H1 (cell line): ENCODE results near the gene MIEF2. TPM values are rescaled to one million over a fixed set of nuclear protein-coding genes. Genes with fewer than 3 reads are reported as not detected.
A peak's percentile ranks its signal among the peaks of the same experiment; 100 is the strongest.

Source experiments
- CTCF ChIA-PET: fragments of 300-600 bp; sonication (Branson Sonifier 250); formaldehyde crosslinking; loops from one replicate; lab custom pipeline; 2021; ENCODE audit not compliant: partially characterized antibody; lab: Charles Lee
- POLR2A ChIA-PET: fragments of 300-600 bp; sonication (Branson Sonifier 250); formaldehyde crosslinking; loops from one replicate; lab custom pipeline; 2021; ENCODE audit warnings: inconsistent platforms; ENCODE audit not compliant: partially characterized antibody; lab: Charles Lee
- DNase-seq, 2 experiments: peaks; one replicate each; pipeline versions ENCODE4 v3.0.0 to v3.0.0-alpha.2; 2010 to 2022; ENCODE audit warnings: low spot score in 2 of 2, low read depth in 1 of 2, mixed read lengths in 1 of 2
- FAIRE-seq: peaks from 2 replicates; lab custom pipeline; 2011; peaks lifted over from hg19 to GRCh38; lab: Jason Lieb, UNC
- H2AFZ ChIP-seq: 2 replicates; pipeline ENCODE4 v1.8.1; 2012; ENCODE audit warnings: low read length, inconsistent platforms
- H2AK5ac ChIP-seq: 2 replicates; pipeline ENCODE4 v1.6.1; 2013; ENCODE audit warnings: low read depth, low read length
- H2BK120ac ChIP-seq: replicated peaks from 2 replicates; pipeline ENCODE3; 2013; ENCODE audit warnings: low read depth, low read length, inconsistent platforms
- H2BK12ac ChIP-seq: 2 replicates; pipeline ENCODE4 v1.6.1; 2013; ENCODE audit warnings: low read depth, low read length
- H2BK15ac ChIP-seq: 2 replicates; pipeline ENCODE4 v1.6.1; 2013; ENCODE audit warnings: low read length
- H2BK20ac ChIP-seq: 2 replicates; pipeline ENCODE4 v1.6.1; 2013; ENCODE audit warnings: low read length
- H2BK5ac ChIP-seq: 2 replicates; pipeline ENCODE4 v1.6.1; 2013; ENCODE audit warnings: low read depth, low read length
- H3K14ac ChIP-seq: 2 replicates; pipeline ENCODE4 v1.6.1; 2013; ENCODE audit warnings: inconsistent platforms; ENCODE audit not compliant: insufficient read length
- H3K18ac ChIP-seq: 2 replicates; pipeline ENCODE4 v1.6.1; 2013; ENCODE audit warnings: low read length; ENCODE audit errors: extremely low read depth
- H3K23ac ChIP-seq: 2 replicates; pipeline ENCODE4 v1.6.1; 2013; ENCODE audit warnings: inconsistent platforms; ENCODE audit not compliant: insufficient read length
- H3K23me2 ChIP-seq: 2 replicates; pipeline ENCODE4 v1.6.1; 2013; ENCODE audit warnings: low read depth, low read length
- H3K27ac ChIP-seq: 2 replicates; pipeline ENCODE4 v1.6.1; 2011; ENCODE audit warnings: low read depth, low read length, inconsistent platforms
- H3K27me3 ChIP-seq, 4 experiments: replicated peaks in 1 of 4; 1 replicate in 1 of 4; 2 replicates in 3 of 4; pipeline versions ENCODE4 v1.6.1 to v1.8.1; 2011 to 2013; ENCODE audit warnings: low read length in 3 of 4, mild to moderate bottlenecking in 3 of 4, inconsistent platforms in 2 of 4, mixed read lengths in 2 of 4, moderate library complexity in 1 of 4; ENCODE audit not compliant: control insufficient read depth in 3 of 4, insufficient read depth in 3 of 4; ENCODE audit errors: extremely low read depth in 1 of 4
- H3K36me3 ChIP-seq, 4 experiments: 2 replicates each; pipeline versions ENCODE4 v1.6.1 to v1.8.1; 2011 to 2013; ENCODE audit warnings: mild to moderate bottlenecking in 4 of 4, low read length in 3 of 4, moderate library complexity in 2 of 4, control low read depth in 1 of 4, inconsistent platforms in 1 of 4; ENCODE audit not compliant: insufficient read depth in 4 of 4, control insufficient read depth in 2 of 4
- H3K4ac ChIP-seq: replicated peaks from 2 replicates; pipeline ENCODE3; 2013; ENCODE audit warnings: low read length, low read depth, mixed read lengths, inconsistent platforms; ENCODE audit not compliant: insufficient read length
- H3K4me1 ChIP-seq, 4 experiments: replicated peaks in 1 of 4; 1 replicate in 1 of 4; 2 replicates in 3 of 4; pipeline versions ENCODE4 v1.6.1 to v1.8.1; 2011 to 2013; ENCODE audit warnings: low read length in 3 of 4, inconsistent platforms in 2 of 4, mixed read lengths in 1 of 4; ENCODE audit not compliant: insufficient read depth in 4 of 4, control insufficient read depth in 3 of 4
- H3K4me2 ChIP-seq, 2 experiments: 2 replicates each; pipeline versions ENCODE4 v1.6.1 to v1.8.1; 2011 to 2013; ENCODE audit warnings: low read depth in 2 of 2, low read length in 2 of 2, control low read depth in 1 of 2, inconsistent platforms in 1 of 2, mild to moderate bottlenecking in 1 of 2; ENCODE audit not compliant: insufficient read depth in 1 of 2
- H3K4me3 ChIP-seq, 4 experiments: fragments of 200-600, 300-600 bp in 1 of 4; sonication (generic), shearing (Covaris generic), sonication (Bioruptor Twin) in 1 of 4; 2 replicates each; pipeline versions ENCODE4 v1.5.1 to v1.8.1; 2011 to 2016; ENCODE audit warnings: low read length in 4 of 4, low read depth in 3 of 4, control low read depth in 2 of 4, inconsistent platforms in 2 of 4, mild to moderate bottlenecking in 2 of 4, mixed read lengths in 1 of 4, moderate library complexity in 1 of 4; ENCODE audit not compliant: insufficient read depth in 2 of 4; ENCODE audit errors: extremely low read depth in 1 of 4
- H3K56ac ChIP-seq: replicated peaks from 2 replicates; pipeline ENCODE3; 2013; ENCODE audit warnings: low read depth, mild to moderate bottlenecking, mixed read lengths, low read length, inconsistent platforms; ENCODE audit not compliant: insufficient read length
- H3K79me1 ChIP-seq: 2 replicates; pipeline ENCODE4 v1.6.1; 2013; ENCODE audit warnings: low read depth, low read length, control low read depth
- H3K79me2 ChIP-seq, 2 experiments: 2 replicates each; pipeline versions ENCODE4 v1.6.1 to v1.8.1; 2012 to 2013; ENCODE audit warnings: low read length in 2 of 2, mild to moderate bottlenecking in 2 of 2, inconsistent platforms in 1 of 2; ENCODE audit not compliant: insufficient read depth in 2 of 2, control insufficient read depth in 1 of 2
- H3K9ac ChIP-seq, 4 experiments: replicated peaks in 1 of 4; 1 replicate in 1 of 4; 2 replicates in 3 of 4; pipeline versions ENCODE4 v1.6.1 to v1.8.1; 2011 to 2013; ENCODE audit warnings: low read depth in 3 of 4, low read length in 3 of 4, control low read depth in 2 of 4, mild to moderate bottlenecking in 2 of 4, moderate library complexity in 2 of 4, inconsistent platforms in 1 of 4; ENCODE audit errors: extremely low read depth in 1 of 4
- H3K9me3 ChIP-seq, 2 experiments: 2 replicates each; pipeline versions ENCODE4 v1.6.1 to v1.8.1; 2012 to 2013; ENCODE audit warnings: mild to moderate bottlenecking in 2 of 2, moderate library complexity in 2 of 2, control low read depth in 1 of 2, inconsistent platforms in 1 of 2, low read depth in 1 of 2, low read length in 1 of 2, mixed read lengths in 1 of 2; ENCODE audit not compliant: insufficient read depth in 2 of 2
- H4K20me1 ChIP-seq, 2 experiments: replicated peaks in 1 of 2; 2 replicates each; pipeline versions ENCODE3 to v1.8.1; 2011 to 2013; ENCODE audit warnings: inconsistent platforms in 2 of 2, low read length in 2 of 2, mild to moderate bottlenecking in 1 of 2; ENCODE audit not compliant: insufficient read depth in 2 of 2, control insufficient read depth in 1 of 2
- H4K5ac ChIP-seq: 2 replicates; pipeline ENCODE4 v1.6.1; 2013; ENCODE audit warnings: low read length, low read depth, mixed read lengths, inconsistent platforms; ENCODE audit not compliant: insufficient read length
- H4K8ac ChIP-seq: 2 replicates; pipeline ENCODE4 v1.8.0; 2013; ENCODE audit warnings: mild to moderate bottlenecking, moderate library complexity, low read length, inconsistent platforms; ENCODE audit not compliant: insufficient read depth; ENCODE audit errors: extremely low read depth
- H4K91ac ChIP-seq: replicated peaks from 2 replicates; pipeline ENCODE3; 2013; ENCODE audit warnings: low read length, mixed read lengths, inconsistent platforms; ENCODE audit not compliant: insufficient read length
- CREB1 ChIP-seq: IDR thresholded peaks from 2 replicates; pipeline ENCODE4 v1.6.1; 2012; ENCODE audit warnings: inconsistent platforms
- CTCF ChIP-seq, 3 experiments: IDR thresholded peaks; 1 replicate in 2 of 3; 2 replicates in 1 of 3; pipeline versions ENCODE4 v1.5.1 to v1.6.1; 2011; ENCODE audit warnings: low read length in 3 of 3, mild to moderate bottlenecking in 3 of 3, inconsistent platforms in 2 of 3, low read depth in 1 of 3, moderate library complexity in 1 of 3; ENCODE audit not compliant: insufficient read depth in 1 of 3; ENCODE audit errors: control extremely low read depth in 1 of 3
- RAD21 ChIP-seq, 2 experiments: IDR thresholded peaks in 1 of 2; conservative IDR thresholded peaks in 1 of 2; 2 replicates each; pipeline ENCODE4 v1.6.1; 2011; ENCODE audit warnings: low read depth in 2 of 2, low read length in 2 of 2, improper control_type of control experiment in 1 of 2, inconsistent platforms in 1 of 2, mild to moderate bottlenecking in 1 of 2, moderate library complexity in 1 of 2
- WGBS, 2 experiments: shearing (Covaris generic) in 1 of 2; methylation state at CpG; one replicate each; pipeline versions ENCODE4 v1.1.6 to v1.1.7; 2013 to 2015; ENCODE audit warnings: low lambda C conversion rate in 2 of 2, mixed read lengths in 2 of 2, inconsistent platforms in 1 of 2, low coverage in 1 of 2, missing lambda C conversion rate in 1 of 2; ENCODE audit not compliant: insufficient replicate concordance in 2 of 2, insufficient coverage in 1 of 2, insufficient read length in 1 of 2; ENCODE audit errors: extremely low coverage in 1 of 2, missing lambda C conversion rate in 1 of 2; 5-methylcytosine and 5-hydroxymethylcytosine counted together
- polyA plus RNA-seq, 7 experiments: library from polyadenylated mRNA; depleted of rRNA in 3 of 7; stranded (reverse) in 5 of 7; unstranded in 2 of 7; fragments of >200 nt in 5 of 7; fragments of 200-250 nt in 2 of 7; gene quantifications; 1 replicate in 5 of 7; 2 replicates in 1 of 7; 4 replicates in 1 of 7; pipeline versions ENCODE4 v1.2.1 to v1.2.3, GENCODE V29; 2011 to 2013; ENCODE audit warnings: missing spikeins in 2 of 7, mixed read lengths in 2 of 7
- total RNA-seq: library from RNA; stranded (reverse); fragmentation: NEBNext Ultra II Directional; extraction: Animal tissue kit (Norgen Biotek cat#: 25700); gene quantifications from 2 replicates; pipeline ENCODE4 v1.2.1, GENCODE V29; 2021

Gene MIEF2
- total and polyA plus RNA-seq, 2 of the 8 experiments (the other 6 are each of a cell fraction or from before 2014, with no cell fraction given) = 9.9 to 24.9 TPM

- H3K27ac ChIP-seq = no peak overlapping the region
- peaks cover 14% of the 10 kb centered on the region for H3K79me1 ChIP-seq
- peaks cover 8% of the 10 kb centered on the region for H3K23me2 ChIP-seq
- H4K5ac ChIP-seq = no peak overlapping the region
- H3K4me2 ChIP-seq = no peak overlapping the region
- ChIA-PET POLR2A (interaction anchor here (0.8 to 11.5 kb wide), 8 partner anchors 9 to 108 kb away, joined by 3 to 171 read pairs (median 4); partner anchors contain the start of genes LLGL1 and TOP3A), CTCF (interaction anchor here (0.6 to 3.9 kb wide), 13 partner anchors 13 to 520 kb away, joined by 3 to 16 read pairs (median 3); no protein-coding TSS in a partner anchor)
- FAIRE-seq (no peak), DNase-seq (no peak)
- no peak overlapping the region for H2BK5ac ChIP-seq
- H4K20me1 ChIP-seq = peaks cover 3 to 10% of the 10 kb centered on the region in 2 experiments
- H2AFZ ChIP-seq = no peak overlapping the region
- TF ChIP-seq RAD21 (IDR thresholded peaks at IDR 0.05 in 1 of 2, conservative IDR thresholded peaks at IDR 0.05 in 1 of 2; ENCODE audit: low read depth in 2 of 2, low read length in 2 of 2) (peak; percentile 26 to 50; a peak in 3 of 4 replicates), CREB1 (no peak), CTCF (IDR thresholded peaks at IDR 0.05; ENCODE audit: control extremely low read depth in 1 of 3, insufficient read depth in 1 of 3, low read depth in 1 of 3, low read length in 3 of 3) (peak in 2 of 3 experiments; percentile 18 to 35; a peak in 2 of 4 replicates)
- no peak overlapping the region for H3K4me3 ChIP-seq
- H2BK15ac ChIP-seq = no peak overlapping the region
- no peak overlapping the region for H3K4ac ChIP-seq
- H4K8ac ChIP-seq = no peak overlapping the region
- H4K91ac ChIP-seq = no peak overlapping the region
- no peak overlapping the region for H2BK120ac ChIP-seq
- H3K27me3 ChIP-seq = no peaks in the 10 kb centered on the region
- peaks cover 4 to 26% (median 14%) of the 10 kb centered on the region in 4 experiments for H3K4me1 ChIP-seq
- WGBS, 2 experiments = 91% methylated on average over 8 of the region's 8 CpGs; no CpG with 5 or more reads in 1 of the 2 experiments
- H3K56ac ChIP-seq = no peak overlapping the region
- H3K9me3 ChIP-seq = no peaks in the 10 kb centered on the region
- H3K14ac ChIP-seq = no peak overlapping the region
- H3K23ac ChIP-seq = no peak overlapping the region
- H2BK12ac ChIP-seq = no peak overlapping the region
- no peak overlapping the region for H3K9ac ChIP-seq
- H3K36me3 ChIP-seq = peaks cover 32 to 56% (median 48%) of the 10 kb centered on the region in 4 experiments
- peaks cover 0 to 18% of the 10 kb centered on the region in 2 experiments; a peak in 1 of 4 replicates for H3K79me2 ChIP-seq
- no peak overlapping the region for H2AK5ac ChIP-seq
- H3K18ac ChIP-seq = no peak overlapping the region
- H2BK20ac ChIP-seq = no peak overlapping the region
These were observed 5.4 kb upstream of the MIEF2 start for GRCh38 chr17:18254888-18255649.
